Aorta (tissue), 4 donors: ENCODE measurements around the gene MRPS18B. TPM values are rescaled to one million over a fixed set of nuclear protein-coding genes. Genes with fewer than 3 reads are reported as not detected.

Experiments
- microRNA-seq, 2 donors: library from miRNA; unstranded; fragments of <30 nt; microRNA quantifications; one replicate each; pipeline ENCODE4 v1.2.0, GENCODE V29; 2020
- polyA plus RNA-seq, 2 donors: library from polyadenylated mRNA; stranded (reverse); fragments of 200-250 nt; gene quantifications; one replicate each; pipeline ENCODE4 v1.2.3, GENCODE V29; 2013
- total RNA-seq, 2 donors: library from RNA; stranded (reverse); fragmentation: NEBNext Ultra II Directional; extraction: Animal tissue kit (Norgen Biotek cat#: 25700); gene quantifications; one replicate each; pipeline ENCODE4 v1.2.1, GENCODE V29; 2021
- donor health status: healthy with polysubstance abuse.
- donor health status: Bipolar disorder and iron deficiency.
- donor health status: DM: no; HTN: no; CAD: no.
- donor health status: DM: yes; HTN: yes; CAD: no.

The MRPS18B gene
- total and polyA plus RNA-seq, 4 donors = 26.6 to 45.6 (median 34.0) TPM

Small RNAs within 50 kb of the gene (microRNA-seq; reads per million reads assigned to microRNA genes)
- 50.7 to 99.5 reads per million in 2 donors for gene MIR877

Other genes with a start within 250 kb of the MRPS18B start
- gene HLA-E, start 128.3 kb upstream of the MRPS18B start, total RNA-seq = 100 to 1,000 TPM; 373 to 506 TPM
- gene HLA-E, start 128.3 kb upstream of the MRPS18B start, polyA plus RNA-seq = 100 to 1,000 TPM; 148 to 328 TPM
- 10 to 100 TPM; 73.7 to 76.9 TPM for gene GNL1, start 61.4 kb upstream of the MRPS18B start, total RNA-seq
- gene GNL1, start 61.4 kb upstream of the MRPS18B start, polyA plus RNA-seq = 100 to 1,000 TPM in 1 of 2 donors, 10 to 100 TPM in 1; 52.6 to 116 TPM
- 10 to 100 TPM in 1 of 2 donors, 1 to 10 TPM in 1; 7.5 to 11.6 TPM for gene PRR3, start 60.5 kb upstream of the MRPS18B start, total RNA-seq
- gene PRR3, start 60.5 kb upstream of the MRPS18B start, polyA plus RNA-seq = 1 to 10 TPM; 4.1 to 9.5 TPM
- 10 to 100 TPM; 35.4 to 41.2 TPM for gene ABCF1, start 46.4 kb upstream of the MRPS18B start, total RNA-seq
- 10 to 100 TPM; 20.6 to 22.3 TPM for gene ABCF1, start 46.4 kb upstream of the MRPS18B start, polyA plus RNA-seq
- 10 to 100 TPM; 69.9 to 83.8 TPM for gene PPP1R10, start 597 bp upstream of the MRPS18B start, total RNA-seq
- gene PPP1R10, start 597 bp upstream of the MRPS18B start, polyA plus RNA-seq = 10 to 100 TPM in 1 of 2 donors, 1 to 10 TPM in 1; 8.6 to 13.2 TPM
- 10 to 100 TPM in 1 of 2 donors, 1 to 10 TPM in 1; 5.8 to 12.9 TPM for gene ATAT1, start 9.0 kb downstream of the MRPS18B start, total RNA-seq
- 1 to 10 TPM; 6.4 to 7.7 TPM for gene ATAT1, start 9.0 kb downstream of the MRPS18B start, polyA plus RNA-seq
- gene C6orf136, start 29.3 kb downstream of the MRPS18B start, total RNA-seq = 10 to 100 TPM in 1 of 2 donors, 1 to 10 TPM in 1; 9.7 to 19.9 TPM
- gene C6orf136, start 29.3 kb downstream of the MRPS18B start, polyA plus RNA-seq = 10 to 100 TPM; 18.8 to 21.0 TPM
- gene DHX16, start 55.2 kb downstream of the MRPS18B start, total RNA-seq = 10 to 100 TPM; 22.3 to 25.2 TPM
- gene DHX16, start 55.2 kb downstream of the MRPS18B start, polyA plus RNA-seq = 10 to 100 TPM; 12.8 to 34.0 TPM
- 100 to 1,000 TPM; 130 to 134 TPM for gene PPP1R18, start 68.8 kb downstream of the MRPS18B start, total RNA-seq
- 10 to 100 TPM; 68.5 to 83.3 TPM for gene PPP1R18, start 68.8 kb downstream of the MRPS18B start, polyA plus RNA-seq
- 10 to 100 TPM; 13.0 to 15.0 TPM for gene NRM, start 73.1 kb downstream of the MRPS18B start, total RNA-seq
- gene NRM, start 73.1 kb downstream of the MRPS18B start, polyA plus RNA-seq = 10 to 100 TPM in 1 of 2 donors, 1 to 10 TPM in 1; 5.6 to 19.6 TPM
- 10 to 100 TPM; 31.4 to 33.3 TPM for gene MDC1, start 99.4 kb downstream of the MRPS18B start, total RNA-seq
- gene MDC1, start 99.4 kb downstream of the MRPS18B start, polyA plus RNA-seq = 10 to 100 TPM in 1 of 2 donors, 1 to 10 TPM in 1; 7.4 to 34.5 TPM
- 100 to 1,000 TPM; 264 to 324 TPM for gene TUBB, start 102.5 kb downstream of the MRPS18B start, total RNA-seq
- 100 to 1,000 TPM in 1 of 2 donors, 10 to 100 TPM in 1; 99.5 to 189 TPM for gene TUBB, start 102.5 kb downstream of the MRPS18B start, polyA plus RNA-seq
- gene FLOT1, start 124.8 kb downstream of the MRPS18B start, total RNA-seq = 100 to 1,000 TPM; 172 to 222 TPM
- 100 to 1,000 TPM; 153 to 213 TPM for gene FLOT1, start 124.8 kb downstream of the MRPS18B start, polyA plus RNA-seq
- gene IER3, start 126.7 kb downstream of the MRPS18B start, total RNA-seq = 10 to 100 TPM; 62.0 to 72.9 TPM
- 10 to 100 TPM; 17.8 to 88.8 TPM for gene IER3, start 126.7 kb downstream of the MRPS18B start, polyA plus RNA-seq